Measurements from ENCODE around the gene PEX14.

- no peak for TF ChIP-seq CTCF (IDR thresholded peaks at IDR 0.05)
- TF ChIP-seq POLR2A (IDR thresholded peaks at IDR 0.05): no peak
- no peak for TF ChIP-seq EP300 (IDR thresholded peaks at IDR 0.05)
- TF ChIP-seq POLR2AphosphoS5 (IDR thresholded peaks at IDR 0.05): no peak
Observed at GRCh38 chr1:10613861-10614260, 139.1 kb downstream of the PEX14 start.
